Iris pigment epithelial cell (primary cell): ENCODE results near the gene CIAO2A.

Experiments used
- DNase-seq: peaks from one replicate; pipeline ENCODE4 v3.0.0-alpha.2; 2011; ENCODE audit warnings: low read depth

Gene CIAO2A

DNA sequence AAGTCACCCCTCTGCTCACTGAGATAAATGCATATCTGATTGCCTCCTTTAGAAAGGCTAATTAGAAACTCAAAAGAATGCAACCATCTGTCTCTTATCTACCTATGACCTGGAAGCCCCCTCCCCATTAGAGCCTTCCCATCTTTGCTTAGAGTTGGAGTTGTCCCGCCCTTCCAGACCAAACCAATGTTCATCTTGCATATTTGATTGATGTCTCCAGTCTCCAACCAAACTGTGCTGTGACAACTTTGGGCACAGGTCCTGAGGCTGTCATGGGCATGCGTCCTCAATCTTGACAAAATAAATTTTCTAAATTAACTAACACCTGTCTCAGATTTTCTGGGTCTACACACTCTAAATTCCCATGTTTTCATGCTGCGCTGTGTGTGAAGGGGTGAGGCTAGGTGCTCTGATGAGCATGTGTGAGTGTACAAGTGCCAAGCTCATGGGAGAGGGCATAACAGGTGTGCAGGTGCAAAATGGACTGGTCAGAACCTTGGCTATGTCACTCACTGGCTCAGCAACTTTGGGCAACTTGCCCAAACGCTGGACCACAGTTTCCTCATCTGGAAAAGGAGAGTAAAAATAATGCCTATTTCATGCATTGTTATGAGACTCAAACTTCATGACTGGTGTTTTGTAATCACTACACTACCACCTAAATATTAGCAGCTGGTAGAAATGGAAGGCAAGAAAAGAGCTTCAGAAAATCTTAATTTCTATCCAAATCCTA lies 54.6 kb downstream of the CIAO2A start:
- DNase-seq, result no peak

DNA sequence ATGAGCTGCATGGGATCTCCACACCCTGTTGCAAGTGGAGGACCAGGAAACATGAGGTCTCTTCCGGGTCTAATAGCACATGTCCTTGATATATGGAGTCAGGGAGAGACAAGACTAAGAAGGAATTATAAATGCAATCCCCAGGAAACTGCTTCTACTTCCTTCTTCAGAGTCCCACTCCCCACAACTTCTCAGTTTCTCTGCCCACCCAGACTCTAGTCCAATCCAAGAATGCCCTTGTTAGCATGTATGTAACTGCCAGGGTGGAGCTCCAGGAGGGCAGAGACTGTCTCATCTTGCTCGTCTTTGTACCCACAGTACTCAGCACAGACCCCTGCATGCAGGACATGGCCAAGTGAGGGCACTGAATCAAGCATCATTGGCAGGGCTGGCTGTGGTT lies 55.7 kb downstream of the CIAO2A start:
- no peak for DNase-seq

DNA sequence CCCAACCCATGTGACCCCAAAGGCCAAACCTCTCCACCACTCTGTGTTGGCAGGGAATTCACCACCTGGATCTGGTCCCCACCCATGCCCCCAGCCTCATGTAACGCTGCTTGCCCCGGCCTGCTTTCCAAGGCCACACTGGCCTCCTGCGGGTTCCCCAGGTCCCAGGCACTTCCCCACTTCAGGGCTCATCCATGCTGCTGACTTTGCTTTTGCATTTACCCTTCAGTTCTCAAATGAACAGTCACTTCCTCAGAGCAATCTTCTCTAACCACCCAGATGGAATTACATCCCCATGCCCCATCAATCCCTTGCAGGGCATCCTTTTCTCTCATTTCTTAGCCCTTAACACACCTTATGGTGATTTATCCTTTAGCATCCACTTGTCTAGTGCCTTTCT lies 56.5 kb downstream of the CIAO2A start:
- DNase-seq, result no peak

DNA sequence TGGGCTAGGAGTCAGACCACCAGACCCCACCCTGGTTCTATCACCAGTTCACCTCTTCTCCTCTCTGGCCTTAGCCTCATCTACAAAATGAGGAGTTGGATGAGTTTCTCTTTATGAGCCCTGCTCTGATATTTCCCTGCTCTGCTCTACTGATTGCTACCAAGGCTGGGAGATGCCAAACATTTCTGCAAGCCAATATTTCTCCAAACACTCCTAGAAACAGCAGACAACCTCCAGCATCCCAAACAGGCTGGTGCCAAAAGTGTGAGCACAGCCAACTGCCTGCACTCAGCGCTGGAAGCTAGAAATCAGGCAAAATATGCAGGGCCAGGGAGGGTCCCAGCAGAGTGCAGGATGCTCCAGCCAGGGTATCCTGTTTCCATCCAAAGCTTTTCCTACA lies 58.1 kb downstream of the CIAO2A start:
- no peak for DNase-seq

DNA sequence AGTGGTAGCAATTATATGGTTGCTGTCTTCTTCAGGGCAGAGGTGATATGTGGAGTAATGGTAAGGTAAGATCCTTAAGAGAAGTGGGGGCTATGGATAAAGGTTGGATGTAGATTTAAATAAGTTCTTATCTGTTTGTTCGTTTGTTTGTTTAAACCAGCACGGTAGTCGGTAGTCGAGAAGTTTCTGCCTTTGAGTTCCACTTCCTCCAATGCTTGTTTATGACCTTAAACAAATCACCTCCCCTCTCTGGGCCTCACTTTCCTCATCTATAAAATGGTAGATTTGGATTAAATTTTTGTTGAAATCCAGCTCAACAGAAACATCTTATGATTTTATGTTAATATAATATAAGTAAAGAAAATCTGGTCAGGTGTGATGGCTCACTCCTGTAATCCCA lies 59.1 kb downstream of the CIAO2A start:
- no peak for DNase-seq

DNA sequence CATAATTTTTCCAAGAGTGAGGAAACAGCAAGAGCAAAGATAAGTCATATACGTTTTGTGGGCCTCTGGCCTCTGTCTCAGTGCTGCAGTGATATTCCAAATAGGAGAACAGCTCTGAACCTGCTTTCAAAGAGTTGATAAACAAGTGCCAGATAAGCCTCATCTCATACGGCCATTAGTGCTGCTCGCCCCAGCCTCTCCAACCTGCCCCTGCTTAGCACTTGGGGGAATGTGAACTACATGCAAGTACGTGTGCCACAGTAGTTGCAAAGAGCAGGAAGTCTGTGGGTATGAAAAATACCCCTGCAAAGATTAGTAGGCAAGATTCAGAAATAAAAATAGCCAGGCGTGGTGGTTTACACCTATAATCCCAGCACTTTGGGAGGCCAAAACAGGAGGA lies 61.3 kb downstream of the CIAO2A start:
- no peak for DNase-seq

DNA sequence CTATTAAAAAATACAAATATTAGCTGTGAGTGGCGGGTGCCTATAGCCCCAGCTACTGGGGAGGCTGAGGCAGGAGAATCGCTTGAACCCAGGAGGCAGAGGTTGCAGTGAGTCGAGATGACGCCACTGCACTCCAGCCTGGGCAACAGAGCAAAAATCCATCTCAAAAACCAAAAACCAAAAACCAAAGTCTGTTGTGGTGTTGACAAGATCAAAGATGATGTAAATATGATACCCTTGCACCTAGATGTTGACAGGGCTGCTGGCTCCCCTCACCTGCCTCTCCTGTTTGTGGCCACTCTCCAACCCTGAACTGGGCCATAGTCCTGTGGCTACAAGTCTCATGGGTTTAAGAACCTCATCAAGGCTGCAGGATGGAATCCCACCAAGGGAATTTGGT lies 63.5 kb downstream of the CIAO2A start:
- DNase-seq, result no peak

DNA sequence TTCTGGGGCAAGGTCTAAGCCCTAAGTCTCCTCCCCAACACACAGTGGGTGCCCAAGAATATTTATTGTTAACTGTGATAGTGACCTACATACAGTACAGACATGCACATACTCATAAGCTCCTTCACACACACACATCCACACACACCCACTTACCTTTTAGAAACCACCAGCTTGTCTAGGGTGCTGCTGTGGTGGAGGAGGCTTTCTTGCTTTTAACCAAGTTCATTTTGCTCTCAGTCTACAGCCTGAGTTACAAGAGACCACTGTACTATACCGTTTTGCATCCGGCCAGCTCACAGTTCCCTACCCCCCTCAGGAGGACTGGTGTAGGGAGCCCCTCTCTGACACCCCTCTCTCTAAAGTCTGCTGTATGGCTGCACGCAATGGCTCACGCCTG lies 64.0 kb downstream of the CIAO2A start:
- no peak for DNase-seq

DNA sequence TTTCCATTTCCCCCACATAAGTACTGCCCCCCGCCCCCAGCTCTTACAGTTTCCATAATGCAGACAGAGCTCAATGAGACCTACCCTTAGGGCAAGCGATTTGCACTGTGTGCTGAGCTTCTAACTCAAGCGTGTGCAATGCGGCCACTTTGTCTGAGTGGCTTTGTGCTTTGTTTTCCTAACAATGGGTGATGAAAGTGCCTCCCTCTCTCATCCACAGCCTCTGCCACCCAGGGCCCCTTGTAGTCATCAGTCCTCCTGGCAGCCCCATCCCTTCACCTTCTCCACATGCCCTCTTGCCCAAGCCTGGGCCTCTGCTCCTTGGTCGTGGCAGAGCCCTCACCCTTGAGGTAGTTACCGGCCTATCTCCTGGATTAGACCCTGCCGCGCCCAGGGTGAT lies 64.5 kb downstream of the CIAO2A start:
- no peak for DNase-seq

DNA sequence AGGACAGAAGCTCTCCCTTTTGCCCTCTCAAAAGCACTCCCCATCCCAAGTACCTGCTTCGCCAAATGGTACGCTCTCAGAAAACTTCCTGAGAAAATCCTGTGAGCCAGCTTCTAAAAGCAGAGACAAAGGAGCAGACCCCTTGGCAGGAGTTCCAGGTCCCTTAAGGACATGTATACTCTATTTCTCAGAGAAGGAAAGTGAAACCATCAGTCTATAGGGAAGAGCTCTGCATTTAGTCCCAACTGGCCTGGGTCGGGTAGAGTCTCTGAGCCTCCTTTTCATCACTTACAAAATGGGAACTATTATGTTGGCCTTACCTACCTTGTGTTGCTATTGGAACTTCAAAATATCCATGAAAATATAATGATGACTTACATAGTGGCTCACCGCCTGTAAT lies 67.0 kb downstream of the CIAO2A start:
- DNase-seq, result peak; percentile 10

DNA sequence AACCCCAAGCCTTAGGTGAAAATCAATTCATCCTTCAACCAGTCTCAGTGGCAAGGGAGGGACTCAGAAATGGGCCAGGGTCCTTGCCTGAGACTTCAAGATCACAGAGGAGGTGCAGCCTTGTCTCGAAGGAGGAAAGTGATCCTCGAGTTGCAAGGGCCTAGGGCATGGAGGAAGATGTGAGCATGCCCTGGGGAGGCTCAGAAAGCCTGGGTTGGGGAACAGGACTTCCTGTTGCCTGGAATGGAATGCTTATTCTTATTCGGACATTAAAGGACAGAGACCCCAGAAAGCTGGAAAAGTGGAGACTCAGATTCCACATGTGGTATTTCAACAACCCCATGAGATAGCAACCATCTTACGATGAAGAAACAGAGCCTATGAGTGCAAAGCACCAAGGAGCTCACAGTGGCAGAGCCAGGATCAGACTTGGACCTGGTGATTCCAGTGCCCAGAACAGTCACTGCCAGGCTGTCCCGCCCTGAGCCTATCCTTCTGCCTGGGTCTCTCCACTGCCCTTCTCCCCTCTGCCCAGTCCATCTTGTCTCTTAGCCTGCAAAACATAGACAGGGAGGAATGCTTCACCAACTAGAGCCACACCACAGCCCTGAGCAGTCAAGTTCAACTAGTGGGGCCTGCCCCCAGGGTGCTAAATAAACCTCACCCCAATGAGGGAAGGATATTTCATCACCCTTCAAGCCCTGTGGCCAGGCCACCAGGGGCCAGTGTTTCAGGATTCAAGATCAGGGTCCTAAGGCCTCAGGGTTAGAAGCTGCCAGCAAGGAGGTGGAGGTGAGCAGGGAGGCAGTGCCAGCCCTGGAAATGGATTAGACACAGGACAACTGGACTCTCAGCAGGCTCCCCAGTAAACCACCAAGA lies 69.2 kb downstream of the CIAO2A start:
- peak; percentile 12 for DNase-seq

DNA sequence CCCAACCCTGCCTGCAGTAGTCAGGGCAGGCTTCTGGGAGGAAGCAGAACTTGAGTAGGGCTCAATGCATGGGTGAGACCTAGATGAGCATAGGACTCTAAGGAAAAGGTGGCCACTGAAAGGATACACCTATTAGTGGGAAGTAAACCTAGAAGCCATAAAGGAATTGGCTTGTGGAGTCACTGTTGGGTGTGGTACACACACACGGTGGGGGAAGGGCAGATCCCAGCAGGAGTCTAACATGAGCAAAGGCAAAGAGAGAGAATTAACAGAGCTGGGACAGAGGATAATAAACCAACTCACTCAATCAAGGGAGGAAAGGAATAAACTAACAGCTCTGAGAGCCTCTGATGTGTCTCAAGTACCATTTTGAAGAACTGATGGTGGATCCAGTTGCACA lies 70.4 kb downstream of the CIAO2A start:
- DNase-seq, result no peak

DNA sequence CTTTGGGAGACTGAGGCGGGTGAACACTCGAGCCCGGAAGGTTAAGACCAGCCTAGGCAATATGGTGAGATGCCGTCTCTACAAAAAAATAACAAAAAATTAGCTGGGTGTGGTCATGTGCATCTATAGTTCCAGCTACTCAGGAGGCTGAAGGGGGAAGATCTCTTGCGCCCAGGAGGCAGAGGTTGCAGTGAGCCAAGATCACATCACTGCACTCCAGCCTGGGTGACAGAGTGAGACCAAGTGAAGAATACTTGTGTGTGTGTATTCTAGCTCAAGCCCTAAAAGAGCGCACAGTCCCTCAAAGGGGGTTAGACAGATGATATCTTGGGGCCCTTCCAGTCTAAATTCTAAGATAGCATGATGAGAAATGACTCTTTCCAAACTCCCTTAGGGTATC lies 71.1 kb downstream of the CIAO2A start:
- no peak for DNase-seq
